Stimulated activated CD8-positive, alpha-beta memory T cell treated with anti-CD3 and anti-CD28 coated beads, Interleukin-7, amount 100 ng/mL, for 1 hour (primary cell): Measurements from ENCODE around the gene CD300LF.
A peak's percentile ranks its signal among the peaks of the same experiment; 100 is the strongest.

Experiments used
- DNase-seq, 2 donors: peaks; one replicate each; pipeline ENCODE4 v3.0.0-alpha.2; 2020; ENCODE audit warnings: low read depth in 2 of 2

Gene CD300LF

GRCh38 chr17:74712756-74713155, at the start of gene CD300LF:
CD300LF (minus strand) TSS chr17:74712923; CDS start chr17:74712866, 57 bp downstream.
- no peak for DNase-seq

DNA sequence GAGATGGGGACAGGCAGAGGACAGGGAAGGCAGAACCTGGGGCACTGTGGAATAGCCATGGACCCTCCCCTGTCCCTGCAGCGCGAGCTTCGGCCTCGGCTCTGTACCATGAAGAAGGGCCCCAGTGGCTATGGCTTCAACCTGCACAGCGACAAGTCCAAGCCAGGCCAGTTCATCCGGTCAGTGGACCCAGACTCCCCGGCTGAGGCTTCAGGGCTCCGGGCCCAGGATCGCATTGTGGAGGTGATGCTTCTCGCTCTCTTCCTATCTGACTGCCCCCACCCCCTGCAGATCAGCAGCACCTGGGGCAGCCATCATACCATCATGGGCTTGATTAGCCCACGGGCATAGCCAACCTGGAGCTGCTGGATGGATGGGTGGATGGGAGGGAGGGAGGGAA, 49.2 kb upstream of the CD300LF start:
- no peak for DNase-seq

DNA sequence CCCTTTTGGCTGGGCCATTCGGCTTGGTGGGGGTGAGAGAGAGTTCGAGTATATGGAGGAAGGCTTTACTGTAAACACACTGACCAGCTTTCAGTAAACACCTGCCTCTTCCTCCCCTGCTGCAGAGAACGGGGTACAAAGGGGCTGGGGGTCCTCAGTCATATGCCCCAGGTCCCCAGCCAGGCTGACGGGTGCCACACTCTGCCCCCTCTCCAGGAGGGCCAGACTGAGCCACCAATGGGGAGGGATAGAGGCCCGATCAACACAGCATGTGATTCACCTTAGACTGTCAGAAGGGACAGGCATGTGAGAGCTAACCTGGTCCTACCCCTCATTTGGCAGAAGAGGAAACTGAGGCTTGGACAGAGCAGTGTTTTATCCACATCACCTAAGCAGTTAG, 48.7 kb upstream of the CD300LF start:
- no peak for DNase-seq

- DNase-seq = no peak
Observed at GRCh38 chr17:74760404-74761105, 47.8 kb upstream of the CD300LF start.

GRCh38 chr17:74759941-74760340, 47.2 kb upstream of the CD300LF start:
- no peak for DNase-seq

- DNase-seq = no peak
Observed at GRCh38 chr17:74759243-74759801, 46.6 kb upstream of the CD300LF start.

DNA sequence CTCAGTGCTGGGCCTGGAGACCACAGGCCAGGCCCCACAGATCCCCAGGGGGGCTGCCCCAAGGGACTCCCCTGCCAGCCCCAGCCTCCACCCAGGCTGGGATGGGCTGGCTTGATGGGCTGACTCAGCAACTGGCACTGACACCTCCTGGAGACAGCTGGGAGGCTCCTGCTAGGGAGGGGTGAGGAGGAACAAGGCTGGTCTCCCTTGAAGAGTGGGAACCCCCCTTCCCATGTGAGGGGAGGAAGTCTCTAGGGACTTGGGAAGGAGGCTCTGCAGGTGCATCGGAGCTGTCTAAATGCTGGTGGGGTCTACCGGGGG, 46.1 kb upstream of the CD300LF start:
- DNase-seq = no peak

DNA sequence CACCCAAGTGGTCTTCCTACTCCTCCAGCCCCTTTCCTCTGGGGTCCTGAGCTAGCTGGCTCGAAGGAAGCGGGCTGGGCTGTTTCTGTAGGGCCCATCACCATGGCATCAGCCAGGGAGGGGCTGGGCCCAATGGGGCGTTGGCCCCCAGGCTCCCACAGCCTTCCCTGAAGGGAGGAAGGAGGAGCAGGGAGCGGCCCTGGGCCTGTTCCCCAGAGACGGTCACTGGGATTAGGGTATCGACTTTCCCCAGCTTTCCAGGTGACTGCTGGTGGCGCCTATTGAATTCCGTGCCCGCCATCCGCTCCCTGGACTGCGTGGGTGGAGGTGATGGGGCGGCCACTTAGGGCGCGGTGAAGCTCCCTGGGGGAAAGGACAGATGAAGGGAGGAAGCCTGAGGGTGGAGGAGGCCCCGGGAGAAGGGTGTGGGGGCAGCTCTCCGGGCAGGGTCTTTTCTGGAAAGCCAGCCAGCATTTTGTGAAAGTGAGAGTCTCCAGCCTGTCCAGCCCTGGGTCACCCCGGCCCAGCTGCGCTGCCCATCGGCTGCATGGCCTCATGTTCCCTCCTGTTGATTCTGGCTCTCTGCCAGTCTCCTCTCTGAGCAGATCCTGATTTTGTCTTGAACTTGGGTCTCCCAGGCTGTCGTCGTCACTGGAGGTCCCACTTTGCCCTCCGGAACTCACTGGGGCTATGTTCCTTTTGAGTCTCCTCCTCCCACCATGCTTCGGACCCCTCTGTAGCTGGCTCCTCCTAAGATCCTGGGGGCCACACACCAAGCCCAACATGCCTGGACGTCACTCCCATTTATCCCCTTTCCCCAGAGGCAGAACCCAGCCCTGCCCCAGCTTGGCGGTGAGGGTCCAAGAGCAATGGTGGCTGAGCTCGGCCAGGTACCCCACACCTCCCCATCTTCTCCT, 45.5 kb upstream of the CD300LF start:
- no peak for DNase-seq

- no peak for DNase-seq
Observed at GRCh38 chr17:74757502-74757901, 44.8 kb upstream of the CD300LF start.

- no peak for DNase-seq
Observed at GRCh38 chr17:74756891-74757290, 44.2 kb upstream of the CD300LF start.

- no peak for DNase-seq
Observed at GRCh38 chr17:74755533-74755932, 42.8 kb upstream of the CD300LF start.

GRCh38 chr17:74754832-74755231, 42.1 kb upstream of the CD300LF start:
- no peak for DNase-seq

DNA sequence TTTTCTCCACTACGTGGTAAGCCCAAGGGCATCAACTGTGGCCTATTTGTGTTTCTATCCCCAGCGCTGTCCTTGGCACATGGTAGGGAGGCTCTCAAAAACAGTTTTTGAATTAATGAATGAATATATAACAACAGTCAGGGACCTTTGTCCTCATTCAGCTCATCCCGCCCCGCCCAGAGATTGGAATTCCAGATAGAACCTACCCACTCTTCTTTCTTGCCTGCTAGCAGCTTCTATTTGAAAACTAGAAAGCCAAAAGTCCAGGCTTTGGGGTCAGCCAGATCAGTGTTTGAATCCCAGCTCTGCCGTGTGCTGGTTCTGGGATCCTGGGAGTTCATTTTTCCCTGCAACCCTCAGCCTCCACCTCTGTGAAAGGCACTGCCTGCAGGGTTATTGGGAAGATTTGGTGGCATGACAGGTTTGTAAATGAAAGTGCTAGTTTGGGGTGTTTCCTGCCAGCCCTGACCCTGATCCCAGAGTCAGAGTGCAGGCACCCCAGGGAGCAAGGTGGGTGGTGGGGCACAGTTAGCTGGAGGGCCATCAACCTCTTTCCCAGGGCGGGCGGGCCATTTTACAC, 40.2 kb upstream of the CD300LF start:
- DNase-seq = no peak

DNA sequence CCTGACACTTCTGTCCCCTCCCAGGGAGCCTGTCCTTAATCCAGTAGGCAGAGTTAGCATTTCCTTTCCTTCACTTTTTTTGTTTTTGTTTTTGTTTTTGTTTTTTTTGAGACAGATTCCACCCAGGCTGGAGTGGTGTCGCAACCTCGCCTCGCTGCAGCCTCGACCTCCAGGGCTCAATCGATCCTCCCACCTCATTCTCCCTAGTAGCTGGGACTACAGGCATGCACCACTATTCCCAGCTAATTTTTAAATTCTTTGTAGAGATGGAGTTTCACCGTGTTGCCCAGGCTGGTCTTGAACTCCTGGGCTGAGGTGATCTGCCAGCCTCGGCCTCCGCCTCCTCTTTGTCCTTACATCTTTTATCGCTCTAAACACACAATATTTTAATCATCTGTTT, 39.7 kb upstream of the CD300LF start:
- DNase-seq = no peak

- DNase-seq = no peak
Observed at GRCh38 chr17:74750327-74751069, 37.8 kb upstream of the CD300LF start.

DNA sequence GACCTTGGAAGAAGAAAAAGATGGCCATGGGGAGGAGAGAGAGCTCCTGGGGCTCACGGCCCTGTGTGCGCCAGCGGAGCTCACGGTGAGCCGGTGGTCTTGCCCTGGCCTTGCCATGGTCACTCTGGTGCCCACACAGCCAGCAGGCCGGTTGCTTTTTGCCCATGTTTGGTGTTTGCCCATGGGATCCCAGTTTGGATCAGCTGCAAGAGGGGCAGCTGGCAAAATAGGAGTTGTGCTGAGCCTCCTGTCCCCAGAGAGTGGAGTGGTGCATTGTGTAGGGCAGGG, 37.3 kb upstream of the CD300LF start:
- no peak for DNase-seq

DNA sequence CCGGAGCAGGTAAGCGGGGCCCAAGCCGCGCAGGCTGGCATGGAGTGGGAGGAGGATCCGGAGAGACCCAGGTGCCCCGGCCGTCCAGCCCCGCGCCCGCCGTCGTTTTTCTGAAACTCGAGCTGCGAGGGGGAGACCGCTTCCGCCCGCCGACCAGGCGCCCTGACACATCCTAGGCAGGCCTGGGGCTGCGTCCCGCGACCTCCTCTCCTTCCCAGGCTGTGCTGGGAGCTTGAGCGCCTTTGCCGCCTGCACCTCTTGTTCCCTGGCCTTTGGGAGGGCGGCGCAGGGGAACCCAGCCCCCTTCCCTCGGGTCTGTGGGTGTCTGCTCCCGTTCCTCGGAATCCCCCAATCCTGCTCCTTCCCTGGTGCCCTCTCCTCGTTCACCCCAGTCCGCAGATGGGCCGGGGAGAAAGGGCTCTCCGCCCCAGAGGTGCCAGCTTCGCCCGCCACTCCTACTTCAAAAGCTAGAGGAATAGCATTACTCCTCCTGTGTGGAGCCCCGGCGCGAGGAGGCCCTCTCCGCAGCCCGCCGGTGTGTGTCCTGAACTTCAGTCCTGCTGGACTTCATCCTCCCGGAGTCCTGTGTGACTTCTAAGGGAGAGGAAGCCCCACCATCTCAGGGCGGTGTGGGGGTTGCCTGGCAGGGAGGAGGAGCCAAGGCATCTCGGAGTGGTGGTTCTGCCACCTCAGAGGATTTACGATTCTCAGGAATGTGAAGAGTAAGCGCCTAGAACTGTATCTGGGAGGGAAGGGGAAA, 36.7 kb upstream of the CD300LF start:
- DNase-seq = no peak

GRCh38 chr17:74748529-74749278, 36.0 kb upstream of the CD300LF start, which contains the start of gene NHERF1:
NHERF1 (plus strand) TSS chr17:74748628; CDS start chr17:74748847, 219 bp downstream.
- peak in 1 of 2 donors; percentile 87 for DNase-seq

- peak in 1 of 2 donors; percentile 86 for DNase-seq
Observed at GRCh38 chr17:74748279-74748528, 35.5 kb upstream of the CD300LF start.

- DNase-seq = no peak
Observed at GRCh38 chr17:74746922-74747321, 34.2 kb upstream of the CD300LF start.

GRCh38 chr17:74746376-74746775, 33.7 kb upstream of the CD300LF start:
- DNase-seq = no peak
